Fibroblast of pulmonary artery (primary cell): Measurements from ENCODE around the gene RNF207.

Source experiments
- DNase-seq: peaks from one replicate; pipeline ENCODE4 v3.0.0-alpha.2; 2010; ENCODE audit warnings: low read depth
- H3K4me3 ChIP-seq: replicated peaks from 2 replicates; pipeline ENCODE4 v1.5.1; 2011; ENCODE audit warnings: low read depth, mild to moderate bottlenecking, control low read depth, low read length, moderate library complexity
- TF ChIP-seq, protein P1 (sequence below): IDR thresholded peaks from 2 replicates; pipeline ENCODE4 v1.5.1; 2011; ENCODE audit warnings: mild to moderate bottlenecking, control low read depth, low read length, inconsistent platforms; ENCODE audit errors: missing control alignments

RNF207 gene

DNA sequence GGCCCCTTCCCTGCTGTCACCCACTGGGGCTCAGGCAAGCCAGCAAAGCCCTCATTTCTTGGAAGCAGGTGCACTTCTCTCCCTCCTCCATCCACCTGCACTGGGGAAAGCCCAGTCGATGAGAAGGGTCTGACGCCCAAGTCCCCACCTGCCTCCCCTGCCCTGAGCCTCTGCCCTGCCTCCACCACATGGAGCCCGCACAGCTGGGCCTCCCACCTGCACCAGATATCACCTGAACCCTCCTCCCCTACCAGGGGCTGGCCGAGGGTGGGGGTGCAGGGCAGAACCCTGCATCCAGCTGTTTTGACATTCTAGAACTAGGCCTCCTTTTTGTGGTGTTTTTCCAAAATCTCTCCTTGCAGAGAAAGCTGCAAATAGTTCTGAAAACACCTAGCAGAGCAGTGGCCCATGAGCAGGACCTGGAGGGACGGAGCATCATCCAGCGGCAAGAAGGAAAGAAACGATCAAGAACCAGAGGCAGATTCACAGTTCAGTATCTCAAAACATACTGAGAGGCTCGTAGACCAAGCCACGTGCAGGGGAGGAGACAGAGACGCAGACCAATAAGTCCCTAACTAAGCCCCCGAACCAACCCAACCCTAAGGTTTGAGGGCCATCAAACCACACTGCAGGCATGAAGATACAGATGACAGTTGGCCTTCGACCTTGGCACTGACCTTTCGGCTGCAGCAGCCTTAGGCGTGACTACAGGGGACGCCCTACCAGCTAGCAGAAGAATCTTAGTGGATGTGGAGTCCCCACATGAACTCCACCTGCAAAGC is 42.5 kb upstream of the RNF207 start:
- no peak for DNase-seq
- TF ChIP-seq, protein P1, sequence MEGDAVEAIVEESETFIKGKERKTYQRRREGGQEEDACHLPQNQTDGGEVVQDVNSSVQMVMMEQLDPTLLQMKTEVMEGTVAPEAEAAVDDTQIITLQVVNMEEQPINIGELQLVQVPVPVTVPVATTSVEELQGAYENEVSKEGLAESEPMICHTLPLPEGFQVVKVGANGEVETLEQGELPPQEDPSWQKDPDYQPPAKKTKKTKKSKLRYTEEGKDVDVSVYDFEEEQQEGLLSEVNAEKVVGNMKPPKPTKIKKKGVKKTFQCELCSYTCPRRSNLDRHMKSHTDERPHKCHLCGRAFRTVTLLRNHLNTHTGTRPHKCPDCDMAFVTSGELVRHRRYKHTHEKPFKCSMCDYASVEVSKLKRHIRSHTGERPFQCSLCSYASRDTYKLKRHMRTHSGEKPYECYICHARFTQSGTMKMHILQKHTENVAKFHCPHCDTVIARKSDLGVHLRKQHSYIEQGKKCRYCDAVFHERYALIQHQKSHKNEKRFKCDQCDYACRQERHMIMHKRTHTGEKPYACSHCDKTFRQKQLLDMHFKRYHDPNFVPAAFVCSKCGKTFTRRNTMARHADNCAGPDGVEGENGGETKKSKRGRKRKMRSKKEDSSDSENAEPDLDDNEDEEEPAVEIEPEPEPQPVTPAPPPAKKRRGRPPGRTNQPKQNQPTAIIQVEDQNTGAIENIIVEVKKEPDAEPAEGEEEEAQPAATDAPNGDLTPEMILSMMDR: no peak

GRCh38 chr1:6163973-6164617 is 41.8 kb upstream of the RNF207 start:
- no peak for DNase-seq
- TF ChIP-seq, protein P1: no peak
- no peak overlapping the region for H3K4me3 ChIP-seq

More for the DNA sequence above, 42.5 kb upstream of the RNF207 start:
- no peak overlapping the region for H3K4me3 ChIP-seq

DNA sequence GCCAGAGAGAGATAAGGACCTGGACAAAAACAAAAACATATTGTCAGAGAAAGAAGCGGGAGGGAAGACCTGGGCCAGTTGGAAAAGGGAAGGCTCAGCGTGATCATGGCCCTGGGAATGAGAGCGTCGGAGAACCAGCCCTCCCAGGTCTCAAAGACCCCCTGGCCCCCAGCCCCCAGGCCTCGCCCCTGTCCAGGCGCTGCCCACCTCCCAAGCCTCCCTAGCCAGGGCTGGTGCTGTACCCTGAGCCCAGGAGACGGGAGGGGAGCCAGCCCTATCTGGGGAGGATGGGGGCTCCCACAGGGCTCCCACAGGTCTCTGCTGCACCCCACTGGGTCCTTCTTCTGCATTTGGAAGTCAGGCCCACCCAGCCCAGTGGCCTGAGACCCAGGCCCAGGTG is 40.9 kb upstream of the RNF207 start:
- no peak for DNase-seq
- no peak overlapping the region for H3K4me3 ChIP-seq
- TF ChIP-seq, protein P1: no peak

DNA sequence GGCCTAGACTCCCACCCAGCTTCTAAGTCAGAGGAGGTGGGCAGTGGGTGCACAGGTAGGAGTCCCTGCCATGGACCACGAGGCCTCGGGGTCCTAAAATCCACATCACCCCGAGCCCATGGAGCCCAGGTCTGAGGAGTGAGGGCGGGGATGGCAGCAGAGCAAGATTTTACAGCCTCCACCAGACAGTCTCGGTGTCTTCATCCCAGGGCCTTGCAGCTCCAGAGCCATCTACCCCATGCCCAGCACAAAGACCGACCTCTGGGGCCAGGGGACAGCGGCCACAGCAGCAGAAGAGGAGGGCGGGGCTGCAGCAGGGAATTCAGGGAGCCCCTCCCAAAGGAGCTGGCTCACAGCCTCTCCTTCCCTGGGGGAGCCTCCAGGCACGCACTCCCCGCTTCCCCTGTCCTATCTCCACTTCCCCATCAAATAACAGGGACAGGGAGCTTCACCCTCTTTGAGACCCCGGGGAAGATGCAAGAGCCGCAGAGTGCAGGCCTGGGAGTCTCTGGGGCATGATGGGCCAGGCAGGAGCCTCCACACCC is 40.4 kb upstream of the RNF207 start:
- TF ChIP-seq, protein P1: no peak
- DNase-seq: no peak
- H3K4me3 ChIP-seq: no peak overlapping the region

DNA sequence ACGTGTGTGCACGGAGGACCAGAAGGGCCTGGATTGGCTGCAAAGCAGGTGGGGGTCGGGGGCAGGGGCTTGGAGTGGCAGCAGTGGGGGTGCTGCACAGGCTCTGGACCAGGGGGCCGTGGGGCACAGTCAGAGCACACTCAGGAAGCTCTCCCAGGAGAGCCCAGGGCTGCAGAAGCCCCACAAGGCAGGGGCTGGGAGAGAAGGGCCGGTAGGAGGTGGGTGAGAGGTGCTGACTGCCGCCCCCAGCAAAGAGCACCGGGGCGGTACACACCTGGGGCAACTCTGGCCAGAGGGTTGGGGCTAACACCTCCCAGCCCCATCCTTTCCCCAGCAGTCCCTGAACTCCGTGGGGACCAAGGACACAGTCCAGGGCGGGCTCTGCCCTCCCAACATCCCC is 39.7 kb upstream of the RNF207 start:
- no peak for DNase-seq
- TF ChIP-seq, protein P1: no peak
- no peak overlapping the region for H3K4me3 ChIP-seq

DNA sequence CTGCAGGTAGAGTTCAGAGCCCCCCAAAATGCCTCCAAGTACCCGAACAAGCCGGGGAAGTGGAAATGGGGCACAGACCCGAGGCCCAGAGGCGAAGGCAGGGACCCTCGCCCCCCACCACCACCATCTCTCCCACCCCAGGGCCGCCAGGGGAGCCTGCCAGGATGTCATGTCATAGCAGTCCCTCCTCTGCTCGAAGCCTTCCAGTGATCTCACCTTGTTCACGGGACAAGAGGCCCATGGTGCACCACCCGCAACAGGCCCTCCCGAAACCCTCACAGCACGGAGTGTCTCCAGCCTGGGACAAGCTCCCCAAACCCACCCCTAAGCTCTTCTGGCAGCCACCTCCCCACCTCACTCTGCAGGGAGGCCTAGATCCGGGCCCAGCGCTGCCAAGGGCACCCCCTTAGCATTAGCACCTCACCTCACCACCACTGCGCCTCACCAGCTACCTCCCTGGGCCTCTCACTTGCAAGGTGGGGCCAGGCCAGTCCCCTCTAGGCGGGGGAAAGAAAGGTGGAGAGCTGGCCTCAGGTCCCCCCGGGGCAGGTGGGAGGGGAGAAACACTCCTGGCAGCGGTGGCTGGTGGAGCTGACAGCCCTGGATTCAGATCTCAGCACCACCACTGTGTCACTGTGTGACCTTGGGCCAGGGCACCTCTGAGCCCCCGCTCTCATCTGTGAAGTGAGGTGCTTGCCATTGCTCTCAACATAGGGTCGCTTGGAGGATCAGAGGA is 39.1 kb upstream of the RNF207 start:
- DNase-seq: no peak
- no peak overlapping the region for H3K4me3 ChIP-seq
- TF ChIP-seq, protein P1: no peak
